Panc1 (cell line): ENCODE results near the gene FARSB. TPM values are rescaled to one million over a fixed set of nuclear protein-coding genes. Genes with fewer than 3 reads are reported as not detected.

ENCODE experiments used
- ATAC-seq: fragments of 200-7000 bp; cut with Tn5 transposase; 2 replicates; pipeline ENCODE4 v1.9.1; 2020; ENCODE audit warnings: mild to moderate bottlenecking, moderate library complexity
- BruUV-seq: library from RNA; stranded (reverse); fragments of 400-500 nt; replicated peaks from 2 replicates; lab custom pipeline; 2021; lab: Mats Ljungman, UMichigan
- CTCF ChIA-PET: fragments of 300-600 bp; sonication (Branson Sonifier 250); formaldehyde crosslinking; loops from one replicate; lab custom pipeline; 2022; ENCODE audit warnings: antibody characterized with exemption; lab: Charles Lee
- POLR2A ChIA-PET: fragments of 300-600 bp; sonication (Branson Sonifier 250); formaldehyde crosslinking; loops from one replicate; lab custom pipeline; 2022; ENCODE audit warnings: antibody characterized with exemption; lab: Charles Lee
- DNase-seq: peaks from one replicate; pipeline ENCODE4 v3.0.0-alpha.2; 2010; ENCODE audit warnings: low read depth, low spot score
- H3K27ac ChIP-seq: 2 replicates; pipeline ENCODE4 v1.5.1; 2011; ENCODE audit warnings: mild to moderate bottlenecking, low read length, inconsistent platforms
- H3K27me3 ChIP-seq: fragments of 200-500 bp; sonication (Bioruptor generic); 2 replicates; pipeline ENCODE4 v1.6.0; 2014; ENCODE audit warnings: low read length, inconsistent platforms; ENCODE audit not compliant: control insufficient read depth, insufficient read depth
- H3K36me3 ChIP-seq: fragments of 200-500 bp; sonication (Bioruptor generic); 2 replicates; pipeline ENCODE4 v1.5.1; 2014; ENCODE audit warnings: inconsistent platforms, mild to moderate bottlenecking, low read length, moderate library complexity; ENCODE audit not compliant: control insufficient read depth, insufficient read depth
- H3K4me1 ChIP-seq: 2 replicates; pipeline ENCODE4 v1.5.1; 2011; ENCODE audit warnings: inconsistent platforms, mild to moderate bottlenecking, low read length, moderate library complexity; ENCODE audit not compliant: control insufficient read depth, insufficient read depth
- H3K4me3 ChIP-seq, 2 experiments: 2 replicates each; pipeline ENCODE4 v1.5.1; 2011 to 2012; ENCODE audit warnings: low read depth in 2 of 2, low read length in 2 of 2, mild to moderate bottlenecking in 2 of 2, inconsistent platforms in 1 of 2, moderate library complexity in 1 of 2
- H3K9me3 ChIP-seq: fragments of 200-500 bp; sonication (Bioruptor generic); 2 replicates; pipeline ENCODE4 v1.5.1; 2014; ENCODE audit warnings: low read depth, mild to moderate bottlenecking, inconsistent platforms, low read length, moderate library complexity; ENCODE audit not compliant: control insufficient read depth, insufficient read depth
- CTCF ChIP-seq: fragments of 450-650 bp; IDR thresholded peaks from 2 replicates; pipeline ENCODE4 v1.5.1; 2017; ENCODE audit warnings: mild to moderate bottlenecking
- POLR2AphosphoS5 ChIP-seq: IDR thresholded peaks from 2 replicates; pipeline ENCODE4 v1.6.1; 2012; ENCODE audit warnings: mild to moderate bottlenecking, low read depth, low read length, moderate library complexity
- REST ChIP-seq, 2 experiments: IDR thresholded peaks; 2 replicates each; pipeline ENCODE4 v1.6.1; 2011 to 2012; ENCODE audit warnings: low read depth in 2 of 2, control low read depth in 1 of 2, low read length in 1 of 2, mild to moderate bottlenecking in 1 of 2, moderate library complexity in 1 of 2; ENCODE audit not compliant: insufficient read depth in 1 of 2
- SIN3A ChIP-seq: IDR thresholded peaks from 2 replicates; pipeline ENCODE4 v1.6.1; 2012; ENCODE audit warnings: low read depth, mild to moderate bottlenecking, low read length, moderate library complexity, borderline replicate concordance; ENCODE audit not compliant: insufficient read depth
- TCF7L2 ChIP-seq: IDR thresholded peaks from 2 replicates; pipeline ENCODE4 v1.6.1; 2011; ENCODE audit warnings: mild to moderate bottlenecking, low read depth, low read length, inconsistent platforms
- in situ Hi-C: cut with HindIII; loops from 2 replicates; pipeline ENCODE4 v1.10.0; 2016; ENCODE audit warnings: low sequenced_read_pairs, low pct_unique_long_range_greater_than_20kb
- intact Hi-C: fragments of 100-400 bp; cut with micrococcal nuclease; formaldehyde crosslinking; loops from one replicate; pipeline ENCODE4 v1.10.0; 2022; ENCODE audit not compliant: unreplicated experiment
- total RNA-seq: library from RNA; stranded (reverse); gene quantifications from one replicate; pipeline ENCODE4 v1.2.1, GENCODE V29; 2021; ENCODE audit not compliant: unreplicated experiment

FARSB gene
- total RNA-seq, 1 experiment from 2014 or later, result 31.6 TPM

GRCh38 chr2:222673273-222673672, 17.4 kb upstream of the FARSB start:
- CTCF ChIA-PET, result no interaction called here
- peaks cover 6% of the 10 kb centered on the region; the same call in 1 of the 2 replicates for H3K27me3 ChIP-seq

GRCh38 chr2:222672068-222672401, 16.1 kb upstream of the FARSB start:
- BruUV-seq, result no TSS peak
- DNase-seq (no peak), ATAC-seq (no peak)
- H3K36me3 ChIP-seq, result no peaks in the 10 kb centered on the region
- POLR2A ChIA-PET, result no interaction called here
- H3K4me1 ChIP-seq, result peaks cover 3% of the 10 kb centered on the region; the same call in 1 of the 2 replicates
- no peak overlapping the region for H3K27ac ChIP-seq
- TF ChIP-seq SIN3A (no peak), TCF7L2 (no peak), CTCF (no peak), REST (IDR thresholded peaks at IDR 0.05; ENCODE audit: insufficient read depth in 1 of 2, low read depth in 2 of 2, low read length in 1 of 2) (no peak), POLR2AphosphoS5 (no peak)
- CTCF ChIA-PET, result no interaction called here
- H3K9me3 ChIP-seq, result no peaks in the 10 kb centered on the region
- intact Hi-C loops, result no loop called here
- in situ Hi-C loops, result no loop called here
- H3K27me3 ChIP-seq, result no peaks in the 10 kb centered on the region
- peak overlapping the region; percentile 42 to 52 for H3K4me3 ChIP-seq

More at GRCh38 chr2:222673273-222673672, 17.4 kb upstream of the FARSB start:
- BruUV-seq, result no TSS peak
- Histone ChIP-seq H3K36me3 (no peaks in the 10 kb centered on the region), H3K27ac (no peak overlapping the region), H3K4me3 (no peak overlapping the region), H3K4me1 (peaks cover 3% of the 10 kb centered on the region; the same call in 1 of the 2 replicates), H3K9me3 (no peaks in the 10 kb centered on the region)
- POLR2A ChIA-PET, result interaction anchor here (0.7 kb wide), 1 partner anchor 230 kb away, joined by 3 read pairs; no protein-coding TSS in a partner anchor
- intact Hi-C loops (no loop called here), in situ Hi-C loops (no loop called here)
- TF ChIP-seq REST (IDR thresholded peaks at IDR 0.05; ENCODE audit: insufficient read depth in 1 of 2, low read depth in 2 of 2, low read length in 1 of 2), result no peak
- TF ChIP-seq TCF7L2, result no peak
- TF ChIP-seq CTCF, result no peak
- TF ChIP-seq SIN3A, result no peak
- no peak for TF ChIP-seq POLR2AphosphoS5
- DNase-seq (no peak), ATAC-seq (no peak)
